SHP77 (cell line): ENCODE data around the gene COL6A3.

Experiments
- DNase-seq, 2 experiments: peaks; one replicate each; lab custom pipeline; 2025; lab: John Stamatoyannopoulos, UW

COL6A3 gene

DNA sequence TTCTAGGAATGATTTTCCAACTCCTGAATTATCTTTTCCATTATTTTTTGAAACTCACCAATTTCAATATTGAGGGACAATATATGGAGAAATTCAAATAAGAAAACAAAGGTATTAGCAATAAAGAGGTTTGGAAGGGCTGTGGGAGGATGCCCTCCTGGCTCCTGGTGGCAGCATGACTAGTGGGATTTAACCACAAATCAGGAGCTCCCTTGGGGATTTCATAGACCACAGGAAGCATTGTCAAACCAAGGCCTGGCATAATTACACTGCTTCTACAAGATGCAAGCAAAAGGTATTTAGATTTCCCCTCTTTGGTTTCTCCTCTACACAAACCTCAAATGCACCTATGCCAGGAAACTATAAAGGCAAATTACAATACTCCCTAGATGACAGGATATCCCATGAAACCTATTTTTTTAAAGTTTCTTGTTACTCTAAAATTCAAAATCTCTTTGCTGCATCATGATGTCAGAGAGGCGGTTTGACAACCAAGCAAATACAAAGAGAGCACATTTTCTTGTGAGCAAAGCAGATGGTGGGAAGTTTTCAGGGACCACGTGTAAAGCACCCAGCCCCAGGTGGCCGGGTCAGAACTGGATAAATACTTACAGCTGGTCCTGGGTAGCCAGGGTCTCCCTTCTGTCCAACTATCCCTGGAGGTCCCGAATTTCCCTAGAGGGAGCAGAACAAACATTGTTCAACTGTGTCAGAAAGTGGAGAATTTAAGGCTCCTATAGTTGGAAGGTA is 67.9 kb downstream of the COL6A3 start:
- DNase-seq = no peak

DNA sequence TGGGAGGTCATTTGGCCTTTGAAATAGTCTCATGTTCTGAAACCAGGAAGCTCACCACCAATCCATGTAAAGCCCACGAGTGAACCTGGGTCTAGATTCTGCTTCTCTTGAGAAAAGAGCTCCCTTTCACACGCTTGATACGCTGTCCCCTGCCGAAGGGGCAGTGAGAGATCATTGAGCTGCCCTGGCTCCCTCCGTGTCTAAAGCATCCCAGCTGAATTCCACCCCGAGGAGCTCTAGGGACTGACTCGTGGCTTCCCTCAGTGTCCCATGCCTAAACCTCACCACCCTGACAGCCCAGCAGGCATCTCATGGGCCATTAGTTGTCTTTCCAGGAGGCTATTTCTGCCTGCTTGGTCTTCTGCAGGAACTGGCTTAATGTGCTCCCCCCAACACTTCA is 68.6 kb downstream of the COL6A3 start:
- DNase-seq = no peak

DNA sequence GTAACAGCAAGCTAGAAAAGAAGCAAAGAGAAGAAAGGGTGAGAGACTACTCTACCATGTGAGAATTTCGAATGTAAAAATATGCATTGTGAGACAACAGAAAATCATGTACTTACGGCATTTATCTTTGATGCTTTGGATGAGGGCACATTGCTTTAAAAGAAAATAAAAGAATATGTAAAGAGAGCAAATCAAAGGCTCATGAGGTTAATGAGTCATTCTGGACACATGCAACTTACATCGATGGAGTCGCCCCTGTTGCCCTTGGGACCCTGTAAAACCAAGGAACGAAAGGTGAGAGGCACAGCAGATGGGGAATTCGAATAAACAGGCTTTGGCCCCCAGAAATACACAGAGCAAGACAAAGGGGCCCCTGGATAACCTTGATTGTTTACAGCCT is 69.0 kb downstream of the COL6A3 start:
- DNase-seq = no peak

DNA sequence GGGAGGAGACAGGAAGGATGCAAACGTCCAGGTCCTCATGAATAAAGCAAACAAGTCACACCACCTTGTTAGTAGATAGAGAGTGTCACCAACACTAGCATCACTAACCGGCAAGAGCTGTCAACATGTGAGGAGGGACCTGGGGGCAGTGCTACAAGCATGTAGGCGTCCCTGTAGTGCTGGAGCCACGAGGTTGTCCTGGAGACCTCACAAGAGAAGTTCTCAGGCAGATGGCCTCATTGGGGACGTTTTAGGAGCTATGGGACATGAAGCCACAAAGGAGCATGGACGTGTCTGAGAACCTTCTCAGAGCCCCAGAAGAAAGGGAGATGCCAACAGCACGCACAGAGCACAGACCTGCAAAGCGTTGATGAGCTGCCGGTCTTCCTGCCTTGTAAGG is 70.0 kb downstream of the COL6A3 start:
- no peak for DNase-seq

DNA sequence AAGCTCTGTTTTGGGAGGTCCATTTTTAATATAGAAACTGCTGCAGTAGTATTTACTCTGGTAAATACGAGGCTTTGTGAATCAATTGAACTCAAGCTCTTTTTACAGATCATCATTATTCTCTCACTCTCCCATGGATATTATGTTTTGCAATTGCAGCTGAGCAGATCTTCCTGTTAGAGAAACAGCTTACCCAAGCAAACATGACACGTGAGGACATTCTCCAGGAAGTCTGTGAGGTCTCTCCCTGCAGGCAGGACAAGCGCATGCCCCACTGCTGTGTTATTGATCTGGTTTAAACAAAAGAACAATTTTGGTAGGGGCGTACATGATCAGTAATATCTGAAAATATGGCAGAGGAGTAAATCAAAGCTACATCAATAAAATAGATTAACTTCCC is 72.1 kb downstream of the COL6A3 start:
- DNase-seq = no peak

DNA sequence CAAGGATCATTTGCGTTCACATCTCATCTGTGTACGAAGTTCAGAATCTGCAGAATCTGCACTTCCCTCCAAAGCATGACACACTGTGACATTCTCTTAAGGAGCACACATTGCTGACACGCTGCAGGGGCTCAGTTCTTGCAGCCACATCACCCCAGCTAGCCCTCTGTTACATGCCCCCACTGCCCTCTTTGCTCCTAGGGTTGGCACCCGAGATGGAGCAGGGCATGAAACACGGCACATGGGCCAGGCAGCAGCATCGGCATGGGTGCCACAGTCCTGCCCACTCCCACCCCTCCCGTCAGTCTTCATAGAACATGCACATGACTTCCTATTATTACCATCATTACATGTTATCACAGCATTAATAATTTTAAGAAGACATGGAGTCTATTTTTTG is 76.4 kb downstream of the COL6A3 start:
- no peak for DNase-seq

DNA sequence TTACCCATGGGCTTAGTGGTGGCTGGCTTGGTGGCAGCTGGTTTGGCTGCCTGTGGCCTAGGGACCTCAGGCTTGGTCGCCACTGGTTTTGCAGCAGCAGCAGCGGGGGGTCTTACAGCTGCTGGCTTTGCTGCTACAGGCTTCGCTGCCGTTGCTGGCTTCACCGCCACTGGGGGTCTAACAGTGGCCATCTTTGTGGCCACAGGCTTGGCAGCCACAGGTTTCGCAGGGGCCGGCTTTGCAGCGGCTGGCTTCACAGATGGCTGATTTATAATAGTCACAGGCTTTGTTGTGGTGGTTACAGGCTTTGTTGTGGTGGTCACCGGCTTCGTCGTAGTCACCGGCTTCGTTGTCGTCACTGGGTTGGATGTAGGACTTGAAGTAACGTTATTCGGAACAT is 77.8 kb downstream of the COL6A3 start:
- DNase-seq = no peak

DNA sequence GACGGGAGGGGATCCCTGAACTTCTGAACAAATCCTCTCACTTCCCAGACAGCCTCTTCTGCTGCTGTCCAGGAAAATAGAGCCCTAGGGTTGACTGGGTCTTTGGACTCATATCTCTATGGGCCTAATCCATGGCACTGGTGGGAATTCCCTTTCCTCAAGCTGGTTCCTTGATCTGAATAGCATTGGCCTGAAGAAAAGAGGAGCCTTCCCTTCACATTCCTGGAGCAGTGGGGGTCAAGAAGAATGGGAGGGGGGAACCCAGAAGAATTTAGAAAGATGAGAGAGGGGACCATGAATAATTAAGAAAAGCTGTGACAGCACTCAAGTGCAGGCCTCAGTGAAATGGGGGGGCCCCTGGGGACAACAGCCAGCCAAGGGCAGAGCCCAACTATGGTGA is 80.2 kb downstream of the COL6A3 start:
- DNase-seq = no peak

DNA sequence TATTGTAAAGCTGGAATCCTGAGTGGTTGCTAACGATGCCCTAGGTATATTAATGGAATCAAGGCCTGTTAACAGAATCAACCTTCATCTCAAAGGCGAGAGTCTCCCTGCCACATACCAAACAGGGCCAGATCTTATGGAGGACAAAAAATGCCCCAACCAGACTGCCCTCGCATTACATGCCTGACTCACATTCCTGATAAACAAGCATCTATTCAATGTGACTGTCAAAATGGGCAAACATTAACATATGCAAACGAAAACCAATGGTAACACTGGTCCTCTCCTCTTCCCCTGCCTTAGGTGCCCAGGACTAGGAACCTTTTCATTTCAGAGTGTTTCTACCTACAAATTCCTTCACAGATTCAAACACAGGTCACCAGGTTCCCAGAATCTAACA is 83.4 kb downstream of the COL6A3 start:
- no peak for DNase-seq

DNA sequence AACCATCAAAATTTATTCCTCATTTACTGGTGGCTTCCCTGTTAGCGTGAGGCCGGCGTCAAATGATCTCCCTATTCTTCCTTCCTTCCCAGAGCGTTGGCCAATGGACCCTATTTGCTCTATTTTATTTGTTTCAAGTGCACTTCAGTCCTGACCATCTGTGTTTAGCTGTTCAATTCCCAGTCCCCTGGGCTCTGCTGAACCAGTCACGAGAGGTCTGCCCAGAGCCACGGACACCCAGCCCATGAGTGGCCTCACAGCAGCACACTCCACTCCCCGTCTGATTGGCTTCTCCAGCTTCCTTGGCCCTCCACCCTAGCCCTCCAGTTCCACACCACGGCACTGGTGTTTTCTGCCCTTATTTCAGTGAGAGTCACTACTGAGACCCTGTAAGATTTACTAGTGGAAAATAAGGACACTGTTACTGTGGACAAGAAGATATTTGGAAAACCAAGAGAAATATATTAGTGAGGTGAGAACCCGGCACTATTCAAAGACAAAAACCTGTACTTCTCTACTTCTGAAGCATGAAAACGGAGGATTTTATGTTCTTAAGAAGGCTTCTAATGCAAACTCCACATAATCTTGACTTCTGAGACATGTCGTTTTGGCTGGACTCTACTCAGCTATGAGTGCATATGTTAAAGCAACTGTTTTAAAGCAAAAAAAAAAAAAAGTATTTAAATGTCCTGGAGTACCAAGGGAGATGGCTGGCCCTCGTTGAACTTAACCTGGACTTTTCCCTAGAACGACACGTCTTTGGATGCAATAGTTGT is 86.6 kb downstream of the COL6A3 start:
- no peak for DNase-seq

DNA sequence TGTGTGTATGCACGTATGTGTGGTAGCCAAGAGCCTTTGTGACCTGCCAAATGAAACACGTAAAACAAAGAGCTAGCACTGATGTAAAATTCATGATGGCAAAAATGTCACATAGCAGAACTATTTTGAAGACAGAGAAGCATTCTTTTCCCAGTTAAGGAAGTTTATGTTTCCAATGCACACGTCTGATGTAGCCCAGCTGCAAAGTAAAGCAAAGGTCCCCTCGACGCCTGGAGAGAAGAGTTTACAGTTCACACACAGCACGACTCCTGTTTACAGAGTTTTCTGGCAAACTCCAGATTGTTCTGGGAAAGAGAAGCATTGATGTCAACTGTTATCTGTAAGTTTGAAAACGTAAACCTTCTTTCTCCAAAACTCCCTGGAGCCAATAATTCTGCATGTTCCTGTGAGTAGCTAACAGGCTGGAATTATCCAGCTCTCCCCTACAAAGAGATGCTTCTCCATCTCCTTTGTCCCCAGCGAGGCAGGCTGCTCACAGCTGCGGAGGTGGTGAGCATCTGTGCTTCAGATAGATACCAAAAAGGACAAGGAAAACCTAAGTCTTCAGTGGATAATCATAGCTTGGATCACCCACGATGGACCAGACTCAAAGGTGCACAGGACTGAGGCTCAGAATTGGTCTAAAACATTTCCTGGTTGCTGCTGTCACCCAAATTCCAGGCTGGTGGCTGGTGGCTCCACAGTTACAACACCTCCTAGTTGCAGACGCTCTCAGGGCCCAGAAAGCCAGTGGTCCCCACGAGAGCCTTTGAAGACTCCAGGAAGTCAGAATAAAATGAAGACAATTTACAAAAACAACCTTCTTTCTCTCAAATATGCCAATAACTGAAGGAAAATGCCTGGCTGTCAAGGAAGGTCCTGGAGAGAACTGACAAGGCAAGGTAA is 87.4 kb downstream of the COL6A3 start:
- DNase-seq = no peak

DNA sequence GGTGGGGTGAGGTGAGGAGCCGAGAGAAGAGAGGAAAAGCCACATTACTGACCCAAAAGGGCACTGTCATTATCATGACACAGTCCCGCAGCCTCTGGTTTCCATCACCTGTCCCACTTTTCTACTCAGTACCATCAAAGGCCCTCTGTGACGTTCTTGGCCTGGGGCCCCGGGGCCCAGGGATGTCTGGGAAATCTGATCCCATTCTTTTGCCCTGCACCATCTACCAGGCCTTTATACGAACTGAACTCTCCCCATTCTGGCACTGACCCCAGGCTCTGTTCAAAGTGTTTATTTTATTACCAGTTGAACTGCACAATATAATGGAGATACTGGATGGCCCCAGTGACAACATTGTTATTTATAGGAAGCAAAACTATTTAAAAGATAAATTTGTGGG is 89.1 kb downstream of the COL6A3 start:
- DNase-seq = no peak

DNA sequence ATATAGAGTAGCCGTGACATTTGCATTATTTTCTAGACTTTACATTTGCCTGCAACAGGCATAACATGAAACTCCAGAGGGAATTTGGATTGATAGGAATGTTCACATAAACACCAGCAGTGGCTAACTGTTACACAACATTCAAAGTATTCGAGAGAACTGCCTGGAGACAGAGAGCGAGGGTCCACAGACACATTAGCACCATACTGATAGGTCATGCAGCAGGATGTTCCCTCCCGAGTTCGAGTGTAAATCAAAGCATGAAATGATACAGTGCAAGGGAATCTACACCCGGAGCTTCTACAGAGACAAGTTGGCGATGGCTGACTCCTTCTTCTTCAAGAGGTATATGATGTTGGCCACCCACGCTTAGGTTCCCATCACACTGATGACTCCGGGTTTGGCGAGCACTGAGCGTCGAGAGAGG is 89.5 kb downstream of the COL6A3 start:
- no peak for DNase-seq

DNA sequence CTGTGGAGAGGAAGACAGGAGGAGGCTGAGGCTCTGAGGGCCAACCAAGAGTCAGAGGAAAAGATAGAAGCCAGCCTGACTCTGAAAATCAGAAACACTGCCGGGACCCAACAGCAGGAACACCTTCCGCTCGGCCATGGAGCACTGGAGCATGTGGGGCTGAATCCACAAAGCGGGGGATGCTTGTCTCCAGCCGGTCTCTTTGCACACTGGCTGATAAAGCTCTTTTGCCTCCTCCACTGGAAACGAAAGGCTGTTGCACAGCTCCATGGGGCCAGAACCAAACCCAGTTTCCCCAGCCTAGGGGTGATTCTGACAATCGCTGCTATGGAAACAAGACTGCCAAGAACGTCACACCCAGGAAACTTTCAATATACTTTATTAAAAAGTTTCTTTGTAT is 90.3 kb downstream of the COL6A3 start:
- no peak for DNase-seq

DNA sequence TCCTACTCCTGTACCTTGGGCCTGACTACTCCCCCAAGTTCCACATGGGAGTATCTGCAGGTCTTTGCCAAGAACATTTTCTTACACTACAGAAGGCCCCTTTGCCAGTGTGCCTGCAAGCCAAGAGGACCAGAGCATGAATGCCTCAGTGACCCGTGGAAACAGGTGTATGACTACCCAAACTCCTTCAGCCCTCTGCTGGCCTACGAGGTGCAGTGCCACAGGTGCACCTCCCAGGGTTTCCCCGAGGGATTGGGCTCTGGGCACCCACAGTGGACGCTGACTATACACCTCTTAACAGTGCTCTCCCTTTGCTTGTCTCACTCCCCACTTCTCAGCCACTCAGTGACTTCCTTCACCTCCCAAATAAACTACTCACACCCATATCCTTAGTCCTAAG is 91.4 kb downstream of the COL6A3 start:
- no peak for DNase-seq

DNA sequence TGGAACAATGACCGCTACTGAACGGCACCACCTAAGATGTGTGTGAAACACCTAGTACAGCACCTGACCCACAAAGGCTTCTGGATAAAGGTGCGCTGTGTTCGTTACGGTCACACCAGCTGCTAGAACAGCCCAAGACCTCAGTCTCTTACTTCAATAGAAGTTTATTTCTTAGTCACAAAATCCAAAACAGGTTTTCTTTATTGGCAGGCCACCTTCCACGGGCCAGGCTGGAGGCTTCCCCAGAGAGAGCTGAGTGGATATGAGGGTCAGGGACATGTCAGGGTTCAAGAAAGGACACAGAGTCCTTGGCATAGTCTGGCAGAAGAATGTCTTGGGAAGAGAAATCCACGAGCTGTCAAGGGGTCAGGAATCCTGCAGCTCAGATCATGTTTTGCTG is 92.2 kb downstream of the COL6A3 start:
- no peak for DNase-seq

DNA sequence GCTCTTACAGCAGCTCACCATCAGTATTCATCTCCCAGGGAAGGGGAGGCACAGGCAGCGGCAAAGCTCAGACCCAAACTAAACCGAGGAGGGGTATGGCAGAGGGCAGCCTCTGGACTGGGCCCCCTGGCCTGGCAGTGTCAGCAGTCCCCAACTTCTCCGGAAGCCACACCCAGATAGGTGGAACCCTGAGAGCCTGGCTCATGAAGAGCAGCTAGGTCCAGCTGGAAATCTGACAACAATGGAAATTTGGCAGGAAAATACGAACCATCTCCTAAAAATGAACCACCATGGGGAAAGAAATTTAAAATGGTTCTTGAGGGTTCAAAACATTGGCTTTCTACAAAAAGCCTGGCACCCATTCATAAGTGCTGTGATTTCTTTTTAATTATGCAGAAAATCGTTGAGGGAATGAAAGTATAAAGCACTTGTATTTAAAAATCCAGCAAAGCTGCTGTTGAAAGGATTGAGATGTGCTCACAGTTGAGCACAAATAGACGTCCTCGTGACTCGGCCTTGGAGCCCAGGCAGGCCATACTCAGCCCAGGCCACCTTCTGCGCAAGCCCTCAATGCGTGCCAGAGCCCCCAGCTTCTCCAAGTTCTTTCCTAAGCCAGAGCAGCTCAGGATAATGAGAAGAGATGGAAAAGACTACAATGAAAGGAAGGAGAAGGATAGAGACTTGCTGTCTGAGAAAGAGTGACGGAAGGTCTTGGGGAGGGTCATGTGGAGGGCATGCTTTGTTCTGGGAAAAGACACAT is 93.0 kb downstream of the COL6A3 start:
- no peak for DNase-seq

DNA sequence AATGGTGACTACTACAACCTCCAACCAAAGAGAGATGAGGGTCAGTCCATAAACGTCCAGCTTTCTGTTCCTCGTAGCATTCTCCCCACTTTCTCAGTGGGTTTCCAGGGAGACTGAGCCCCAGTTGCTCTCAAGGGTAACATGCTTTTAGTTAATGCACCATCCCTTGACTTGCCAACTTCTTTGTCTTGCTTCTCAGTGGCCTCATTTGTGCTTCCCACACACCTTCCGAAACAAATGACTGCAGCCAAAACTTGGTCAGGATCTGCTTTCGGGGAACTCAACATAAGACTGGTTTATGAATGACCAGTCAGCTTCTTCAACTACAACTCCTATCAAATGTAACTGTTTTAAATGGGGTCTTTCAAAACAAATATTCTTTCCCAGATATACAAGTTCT is 94.1 kb downstream of the COL6A3 start:
- no peak for DNase-seq

DNA sequence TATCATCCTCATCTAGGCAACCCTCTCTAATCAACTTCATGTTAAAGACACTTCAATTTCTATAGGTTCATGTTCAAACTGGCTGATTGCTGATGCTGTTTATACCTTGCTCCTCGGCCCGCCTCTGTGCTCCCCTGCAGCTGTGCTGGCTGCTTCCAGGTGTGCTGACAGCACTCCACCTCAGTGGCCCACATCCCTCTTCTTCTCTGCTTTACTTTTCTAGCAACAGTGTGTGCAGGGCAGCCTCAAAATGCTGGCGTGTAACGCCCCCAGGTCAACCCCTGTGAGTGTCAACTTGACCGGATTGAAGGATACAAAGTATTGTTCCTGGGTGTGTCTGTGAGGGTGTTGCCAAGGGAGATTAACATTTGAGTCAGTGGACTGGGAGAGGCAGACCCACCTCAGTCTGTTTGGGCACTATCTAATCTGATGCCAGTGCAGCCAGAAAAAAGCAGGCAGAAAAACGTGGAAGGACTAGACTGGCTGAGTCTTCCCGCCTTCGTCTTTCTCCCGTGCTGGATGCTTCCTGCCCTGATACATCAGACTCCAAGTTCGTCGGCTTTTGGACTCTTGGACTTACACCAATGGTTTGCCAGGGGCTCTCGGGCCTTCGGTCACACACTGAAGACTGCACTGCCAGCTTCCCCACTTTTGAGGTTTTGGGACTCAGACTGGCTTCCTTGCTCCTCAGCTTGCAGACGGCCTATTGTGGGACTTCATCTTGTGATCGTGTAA is 94.7 kb downstream of the COL6A3 start:
- DNase-seq = no peak

DNA sequence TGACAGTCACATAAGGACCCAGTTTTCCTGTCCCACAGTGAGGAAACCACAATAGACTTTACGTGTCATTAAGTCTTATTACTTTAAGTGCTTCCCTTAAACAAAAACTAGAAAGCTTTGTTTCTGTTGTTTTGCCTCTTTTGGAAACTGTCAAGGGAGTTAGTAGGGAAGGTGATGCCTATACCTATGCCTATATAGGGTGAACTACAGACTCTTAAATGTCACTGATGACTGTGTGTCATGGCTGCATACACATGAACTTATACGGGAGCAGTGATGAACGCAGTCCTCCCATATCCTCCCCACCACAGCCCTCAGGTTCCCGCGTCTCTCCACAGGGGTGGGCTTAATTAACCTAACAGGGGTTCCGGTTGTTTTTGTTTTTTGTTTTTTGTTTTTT is 97.6 kb downstream of the COL6A3 start:
- DNase-seq = no peak

DNA sequence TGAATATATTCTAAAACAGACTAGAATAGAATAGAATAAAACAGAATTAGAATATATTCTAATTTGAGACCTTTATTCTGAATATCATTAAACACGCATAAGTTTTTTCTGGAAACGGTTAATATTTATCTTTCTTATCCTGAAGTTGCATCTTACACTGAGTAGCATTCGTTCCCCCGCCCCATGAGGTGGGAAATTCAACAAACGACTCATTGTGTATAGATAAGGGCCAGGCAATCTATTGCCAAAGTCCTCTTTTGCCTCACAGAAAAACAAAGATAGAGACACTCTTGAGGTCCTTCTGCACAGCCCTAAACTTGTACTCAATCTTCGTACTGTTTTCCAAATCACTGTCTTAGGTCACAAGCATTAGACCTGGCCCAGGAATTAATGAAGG is 98.1 kb downstream of the COL6A3 start:
- no peak for DNase-seq
